Upper lobe of left lung (tissue), 6 donors: ENCODE measurements around the gene LANCL3. TPM values are rescaled to one million over a fixed set of nuclear protein-coding genes. Genes with fewer than 3 reads are reported as not detected.

Experiments used
- ATAC-seq, 2 donors: fragments of 200-7000 bp; cut with Tn5 transposase; one replicate each; pipeline ENCODE4 v1.9.1; 2022; ENCODE audit warnings: mild to moderate bottlenecking in 2 of 2, moderate library complexity in 2 of 2; ENCODE audit not compliant: low FRiP score in 2 of 2
- DNase-seq, 2 donors: peaks; one replicate each; pipeline ENCODE4 v3.0.0-alpha.2; 2019 to 2020
- H3K27ac ChIP-seq, 4 donors: fragments of 200-600 bp; sonication (generic); one replicate each; pipeline ENCODE4 v1.5.1; 2016 to 2019
- H3K27me3 ChIP-seq, 4 donors: fragments of 200-600 bp; sonication (generic); one replicate each; pipeline ENCODE4 v1.5.1; 2017 to 2019
- H3K36me3 ChIP-seq, 4 donors: fragments of 200-600 bp; sonication (generic); one replicate each; pipeline ENCODE4 v1.5.1; 2016 to 2019
- H3K4me1 ChIP-seq, 4 donors: fragments of 200-600 bp; sonication (generic); one replicate each; pipeline ENCODE4 v1.5.1; 2018 to 2019
- H3K4me3 ChIP-seq, 4 donors: fragments of 200-600 bp; sonication (generic); one replicate each; pipeline ENCODE4 v1.5.1; 2017 to 2019; ENCODE audit warnings: mild to moderate bottlenecking in 2 of 4, moderate library complexity in 1 of 4
- H3K9me3 ChIP-seq, 4 donors: fragments of 200-600 bp; sonication (generic); one replicate each; pipeline ENCODE4 v1.5.1; 2018 to 2019
- EP300 ChIP-seq, 4 donors: sonication (generic); formaldehyde crosslinking; IDR thresholded peaks; one replicate each; pipeline ENCODE4 v1.5.1; 2017; ENCODE audit warnings: antibody characterized with exemption in 4 of 4, control low read depth in 2 of 4
- POLR2A ChIP-seq, 4 donors: fragments of 450-650 bp; IDR thresholded peaks; one replicate each; pipeline ENCODE4 v1.5.1; 2016 to 2017; ENCODE audit warnings: antibody characterized with exemption in 4 of 4, mild to moderate bottlenecking in 2 of 4
- POLR2AphosphoS5 ChIP-seq, 2 donors: sonication (generic); formaldehyde crosslinking; IDR thresholded peaks; one replicate each; pipeline ENCODE4 v1.5.1; 2017; ENCODE audit warnings: antibody characterized with exemption in 2 of 2
- WGBS, 2 donors: methylation state at CpG; one replicate each; pipeline ENCODE4 v1.1.5; 2017 to 2018; 5-methylcytosine and 5-hydroxymethylcytosine counted together
- total RNA-seq, 6 donors: library from RNA; depleted of rRNA in 4 of 6; stranded (reverse); fragments of >200 nt in 4 of 6; gene quantifications; one replicate each; pipeline versions ENCODE4 v1.1.0 to v1.2.1, GENCODE V29; 2016 to 2021
- TF ChIP-seq, protein P1 (sequence below), 6 experiments: fragments of 450-650 bp in 4 of 6; fragments of 200-600 bp in 2 of 6; sonication (generic) in 2 of 6; IDR thresholded peaks; one replicate each; pipeline ENCODE4 v1.5.1; 2016 to 2019; ENCODE audit warnings: antibody characterized with exemption in 6 of 6
- donor health status: DM: no; HTN: no; CAD: no; lungs with moderate emphysema.
- donor health status: DM: no; HTN: yes; CAD: no; lungs with severe emphysema.

The LANCL3 gene
- total RNA-seq, 6 donors from 2014 or later = 0.84 to 2.9 (median 1.8) TPM

DNA sequence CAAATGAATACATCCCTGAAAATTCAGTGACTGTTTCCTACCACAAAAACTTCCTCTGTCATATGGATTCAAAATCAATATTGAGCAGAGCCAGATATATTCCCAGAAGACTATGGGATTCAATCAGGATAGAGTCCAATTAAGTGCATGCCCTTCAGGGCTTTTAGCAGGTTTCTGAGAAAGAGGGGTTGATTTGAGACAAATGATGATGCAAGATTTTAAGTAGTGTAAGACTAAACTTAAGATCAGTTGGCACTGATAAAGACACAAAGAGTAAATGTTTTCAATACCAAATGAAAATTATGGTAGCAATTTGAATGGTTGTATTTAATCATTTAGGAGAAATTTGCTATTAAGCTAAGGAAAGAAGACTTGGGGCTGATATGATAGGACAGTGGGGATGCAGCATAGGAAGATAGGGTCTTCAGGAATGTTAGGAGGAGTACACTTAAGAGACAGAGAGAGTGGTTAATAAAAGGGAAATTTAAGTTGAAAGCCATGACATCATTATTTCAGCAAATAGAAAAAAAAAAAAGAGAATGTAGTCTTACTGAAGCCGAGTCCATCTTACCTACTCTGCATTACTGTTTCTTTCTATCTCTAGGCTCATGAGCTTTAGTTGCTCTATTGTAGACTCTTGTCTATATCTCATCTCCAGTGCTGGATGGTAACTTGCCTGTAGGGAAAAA lies 82.1 kb downstream of the LANCL3 start:
- H3K4me1 ChIP-seq = no peaks in the 10 kb centered on the region
- no peaks in the 10 kb centered on the region for H3K36me3 ChIP-seq
- no peak for DNase-seq
- TF ChIP-seq, protein P1, sequence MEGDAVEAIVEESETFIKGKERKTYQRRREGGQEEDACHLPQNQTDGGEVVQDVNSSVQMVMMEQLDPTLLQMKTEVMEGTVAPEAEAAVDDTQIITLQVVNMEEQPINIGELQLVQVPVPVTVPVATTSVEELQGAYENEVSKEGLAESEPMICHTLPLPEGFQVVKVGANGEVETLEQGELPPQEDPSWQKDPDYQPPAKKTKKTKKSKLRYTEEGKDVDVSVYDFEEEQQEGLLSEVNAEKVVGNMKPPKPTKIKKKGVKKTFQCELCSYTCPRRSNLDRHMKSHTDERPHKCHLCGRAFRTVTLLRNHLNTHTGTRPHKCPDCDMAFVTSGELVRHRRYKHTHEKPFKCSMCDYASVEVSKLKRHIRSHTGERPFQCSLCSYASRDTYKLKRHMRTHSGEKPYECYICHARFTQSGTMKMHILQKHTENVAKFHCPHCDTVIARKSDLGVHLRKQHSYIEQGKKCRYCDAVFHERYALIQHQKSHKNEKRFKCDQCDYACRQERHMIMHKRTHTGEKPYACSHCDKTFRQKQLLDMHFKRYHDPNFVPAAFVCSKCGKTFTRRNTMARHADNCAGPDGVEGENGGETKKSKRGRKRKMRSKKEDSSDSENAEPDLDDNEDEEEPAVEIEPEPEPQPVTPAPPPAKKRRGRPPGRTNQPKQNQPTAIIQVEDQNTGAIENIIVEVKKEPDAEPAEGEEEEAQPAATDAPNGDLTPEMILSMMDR (IDR thresholded peaks at IDR 0.05) = no peak
- TF ChIP-seq POLR2AphosphoS5 (IDR thresholded peaks at IDR 0.05) (no peak), POLR2A (IDR thresholded peaks at IDR 0.05) (no peak), EP300 (IDR thresholded peaks at IDR 0.05) (no peak)
- no peak for ATAC-seq
- no peak overlapping the region for H3K4me3 ChIP-seq
- H3K27me3 ChIP-seq = no peaks in the 10 kb centered on the region
- H3K27ac ChIP-seq = no peak overlapping the region
- WGBS, 2 donors = 86 to 95% methylated on average over 1 of the region's 1 CpG
- no peaks in the 10 kb centered on the region for H3K9me3 ChIP-seq

DNA sequence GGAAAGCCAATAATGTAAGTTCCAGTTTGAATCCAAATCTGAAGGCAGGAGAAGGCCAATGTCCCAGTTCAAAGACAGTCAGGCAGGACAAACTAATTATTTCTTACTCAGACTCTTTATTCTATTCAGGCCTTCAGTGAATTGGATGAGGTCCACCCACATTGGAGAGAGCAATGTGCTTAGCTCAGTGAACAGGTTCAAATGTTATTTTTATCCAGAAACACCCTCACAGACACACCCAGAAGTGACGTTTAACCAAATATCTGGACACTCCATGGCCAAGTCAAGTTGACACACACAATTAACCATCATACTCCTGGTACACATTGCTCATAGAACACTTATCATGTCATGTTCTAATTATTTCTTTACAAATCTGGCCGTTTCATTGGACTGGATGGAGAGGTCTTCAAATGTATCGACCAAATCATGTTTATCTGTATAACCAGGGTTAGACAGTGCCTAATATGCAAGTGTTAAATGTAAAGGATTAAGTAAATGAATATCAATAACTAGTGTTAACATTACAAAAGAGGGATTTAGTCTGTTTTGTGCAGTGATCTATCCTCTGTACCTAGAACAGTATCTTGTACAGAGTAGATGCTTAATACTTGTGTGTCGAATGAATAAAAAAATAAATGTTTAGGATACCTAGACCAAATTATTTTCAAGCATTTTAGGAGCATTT lies 87.0 kb downstream of the LANCL3 start:
- TF ChIP-seq, protein P1 (IDR thresholded peaks at IDR 0.05) = no peak
- TF ChIP-seq EP300 (IDR thresholded peaks at IDR 0.05) (no peak), POLR2A (IDR thresholded peaks at IDR 0.05) (no peak), POLR2AphosphoS5 (IDR thresholded peaks at IDR 0.05) (no peak)
- no peak overlapping the region for H3K27ac ChIP-seq
- H3K9me3 ChIP-seq = no peaks in the 10 kb centered on the region
- DNase-seq = no peak
- H3K4me3 ChIP-seq = no peak overlapping the region
- H3K36me3 ChIP-seq = no peaks in the 10 kb centered on the region
- H3K4me1 ChIP-seq = no peaks in the 10 kb centered on the region
- WGBS, 2 donors = 66 to 88% methylated on average over 4 of the region's 4 CpGs
- ATAC-seq = no peak
- H3K27me3 ChIP-seq = no peaks in the 10 kb centered on the region

DNA sequence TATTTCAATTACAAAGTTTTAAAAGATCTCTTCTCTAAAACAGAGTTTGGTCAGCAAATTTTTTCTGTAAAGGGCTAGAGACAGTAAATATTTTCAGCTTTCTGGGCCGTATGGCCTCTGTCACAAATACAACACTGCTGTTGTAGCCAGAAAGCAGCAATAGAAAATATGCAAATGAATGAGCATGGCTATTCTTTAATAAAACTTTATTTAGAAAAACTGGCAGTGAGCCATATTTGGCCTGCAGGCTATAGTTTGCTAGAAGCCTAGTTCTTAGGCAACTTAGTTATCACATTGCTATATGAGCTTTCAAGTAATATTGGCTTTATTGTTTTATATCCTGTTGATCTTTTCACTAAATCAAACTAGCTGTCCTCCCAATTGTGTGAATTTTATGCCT lies 87.6 kb downstream of the LANCL3 start:
- ATAC-seq (no peak), DNase-seq (no peak)
- Histone ChIP-seq H3K9me3 (no peaks in the 10 kb centered on the region), H3K4me1 (no peaks in the 10 kb centered on the region), H3K4me3 (no peak overlapping the region), H3K27ac (no peak overlapping the region), H3K36me3 (no peaks in the 10 kb centered on the region), H3K27me3 (no peaks in the 10 kb centered on the region)
- WGBS, 2 donors = 70 to 83% methylated on average over 1 of the region's 1 CpG
- TF ChIP-seq POLR2A (IDR thresholded peaks at IDR 0.05) = no peak
- TF ChIP-seq, protein P1 (IDR thresholded peaks at IDR 0.05) = no peak
- TF ChIP-seq EP300 (IDR thresholded peaks at IDR 0.05) = no peak
- no peak for TF ChIP-seq POLR2AphosphoS5 (IDR thresholded peaks at IDR 0.05)

DNA sequence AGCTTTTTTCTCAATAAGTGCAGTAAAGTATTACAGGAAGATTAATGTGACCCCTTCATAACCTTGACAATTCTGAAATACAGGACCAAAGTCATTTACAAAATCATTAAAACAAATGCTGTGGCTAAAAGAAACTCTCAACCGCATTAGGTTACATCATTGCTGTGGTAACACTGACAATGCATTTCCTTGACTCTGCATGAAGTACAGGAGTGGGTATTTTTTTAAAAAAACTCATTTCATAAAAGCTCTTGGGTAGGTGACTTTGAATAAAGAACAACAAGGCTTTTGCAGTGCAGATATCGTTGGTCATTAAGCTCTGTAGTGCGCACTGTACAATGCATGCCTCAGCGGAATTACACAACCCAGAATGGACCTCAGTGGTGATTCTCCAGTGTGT lies 90.7 kb downstream of the LANCL3 start:
- no peak overlapping the region for H3K27ac ChIP-seq
- ATAC-seq (no peak), DNase-seq (no peak)
- no peak overlapping the region for H3K4me3 ChIP-seq
- H3K4me1 ChIP-seq = no peaks in the 10 kb centered on the region
- no peaks in the 10 kb centered on the region for H3K36me3 ChIP-seq
- H3K9me3 ChIP-seq = no peaks in the 10 kb centered on the region
- TF ChIP-seq, protein P1 (IDR thresholded peaks at IDR 0.05) = no peak
- TF ChIP-seq POLR2A (IDR thresholded peaks at IDR 0.05) (no peak), EP300 (IDR thresholded peaks at IDR 0.05) (no peak), POLR2AphosphoS5 (IDR thresholded peaks at IDR 0.05) (no peak)
- 80 to 83% methylated on average over 4 of the region's 4 CpGs for WGBS, 2 donors
- H3K27me3 ChIP-seq = no peaks in the 10 kb centered on the region
